Measurements from ENCODE around the gene IDUA. TPM values are rescaled to one million over a fixed set of nuclear protein-coding genes. Genes with fewer than 3 reads are reported as not detected.

Gene IDUA
- total and polyA plus RNA-seq, 7 experiments from 2014 or later: 8.3 to 72.4 (median 62.9) TPM

DNA sequence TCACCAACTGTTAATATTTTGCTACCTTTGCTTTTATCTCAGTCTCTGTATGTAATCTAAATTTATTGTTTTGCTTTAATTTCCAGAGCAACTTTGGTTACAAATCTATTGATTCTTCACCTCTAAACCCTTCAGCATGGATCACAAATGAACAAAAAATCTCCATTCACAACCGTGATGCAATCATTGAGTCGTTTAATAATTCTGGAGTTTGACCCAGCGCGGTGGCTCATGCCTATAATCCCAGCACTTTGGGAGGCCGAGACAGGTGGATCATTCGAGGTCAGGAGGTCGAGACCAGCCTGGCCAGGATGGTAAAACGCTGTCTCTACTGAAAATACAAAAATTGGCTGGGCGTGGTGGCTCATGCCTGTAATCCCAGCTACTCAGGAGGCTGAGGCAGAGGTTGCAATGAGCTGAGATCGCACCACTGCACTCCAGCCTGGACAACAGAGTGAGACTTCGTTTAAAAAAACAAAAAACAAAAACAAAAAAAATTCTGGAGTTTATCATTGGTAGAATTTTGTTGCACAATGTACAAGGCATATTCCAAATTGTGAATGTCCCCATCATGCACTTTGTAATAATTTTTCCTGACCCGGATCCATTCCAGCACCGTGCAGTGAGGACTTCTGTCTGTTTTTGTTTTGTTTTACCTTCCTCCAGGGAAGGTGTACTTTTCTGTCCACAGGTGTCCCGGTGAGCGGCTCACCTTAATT is 2.3 kb upstream of the IDUA start:
- ChIA-PET POLR2A (no interaction called here), CTCF (no interaction called here)
- Mint-ChIP-seq H3K9me3 (no peaks in the 10 kb centered on the region), H3K4me1 (peaks cover 13 to 34% (median 22%) of the 10 kb centered on the region in 7 donors), H3K27me3 (no peaks in the 10 kb centered on the region), H3K27ac (peak overlapping the region in 7 of 9 donors; percentile 53 to 86 (median 70)), H3K4me3 (peak overlapping the region; percentile 49 to 93 (median 80)), H3K36me3 (peaks cover 0 to 3% (median 0%) of the 10 kb centered on the region in 5 donors)
- Histone ChIP-seq H3K36me3 (ENCODE audit: control insufficient read depth in 2 of 3, insufficient read depth in 3 of 3, low read length in 3 of 3) (peaks cover 0 to 8% (median 0%) of the 10 kb centered on the region in 3 experiments), H3K4me1 (ENCODE audit: control insufficient read depth in 2 of 2, insufficient read depth in 2 of 2, low read length in 2 of 2) (peaks cover 19 to 21% of the 10 kb centered on the region in 2 donors), H3K27ac (ENCODE audit: low read depth, low read length) (peak overlapping the region; percentile 53), H3K27me3 (ENCODE audit: control insufficient read depth in 2 of 2, insufficient read depth in 2 of 2, low read length in 2 of 2) (no peaks in the 10 kb centered on the region), H3K9me3 (ENCODE audit: control insufficient read depth in 2 of 3, low read length in 3 of 3) (no peaks in the 10 kb centered on the region), H3K4me3 (ENCODE audit: low read length) (peak overlapping the region; percentile 63)
- no peak for ATAC-seq
- intact Hi-C loops (cut with micrococcal nuclease): loop anchor here in 1 of 2 donors (5.0 to 10.0 kb wide), 2 partner anchors 263 to 740 kb away; partner anchors contain the start of gene CTBP1
- no peak for DNase-seq

DNA sequence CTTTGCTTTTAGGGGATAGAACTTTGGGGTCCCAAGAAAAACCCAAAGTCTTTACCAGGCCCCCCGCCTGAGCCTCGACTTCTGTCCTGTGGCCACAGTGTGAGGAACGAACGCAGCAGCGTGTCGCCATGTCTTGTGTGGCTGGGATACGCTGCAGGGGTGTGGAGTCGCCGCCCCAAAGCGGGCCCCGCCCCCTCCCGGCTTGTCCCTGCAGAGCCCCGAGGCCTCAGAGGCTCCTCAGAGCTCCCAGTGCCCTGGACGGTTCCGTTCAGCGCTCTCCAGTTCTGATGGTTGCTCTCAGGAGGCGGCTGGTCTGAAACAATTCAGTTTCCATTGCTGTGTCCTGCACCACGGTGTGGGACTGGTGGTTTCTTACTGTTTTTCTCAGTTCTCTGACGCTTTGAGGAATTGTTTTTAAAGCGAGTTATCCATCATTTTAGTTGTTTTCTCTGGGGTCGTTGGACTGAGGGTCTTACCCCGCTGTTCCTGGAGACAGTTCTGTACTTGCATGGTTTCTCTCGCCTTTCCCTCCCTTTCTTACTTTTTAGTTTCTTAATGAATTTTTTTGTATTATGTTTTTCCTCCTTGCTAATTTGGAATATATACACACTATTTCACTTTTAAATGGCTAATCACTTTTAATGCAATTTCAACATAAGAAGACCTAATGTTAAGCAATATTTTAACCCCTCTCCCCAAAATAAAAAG is 1.6 kb upstream of the IDUA start:
- Mint-ChIP-seq H3K9me3 (no peaks in the 10 kb centered on the region), H3K27me3 (no peaks in the 10 kb centered on the region), H3K27ac (peak overlapping the region in 7 of 9 donors; percentile 65 to 90 (median 75)), H3K4me1 (peaks cover 11 to 34% (median 22%) of the 10 kb centered on the region in 7 donors), H3K4me3 (peak overlapping the region; percentile 49 to 93 (median 84)), H3K36me3 (peaks cover 0 to 3% (median 0%) of the 10 kb centered on the region in 5 donors)
- peaks cover 0 to 16% (median 0%) of the 10 kb centered on the region in 3 experiments for H3K36me3 ChIP-seq (ENCODE audit: control insufficient read depth in 2 of 3, insufficient read depth in 3 of 3, low read length in 3 of 3)
- DNase-seq (peak in 8 of 9 donors; percentile 50 to 75 (median 65)), ATAC-seq (peak; percentile 57)
- peak overlapping the region; percentile 82 for H3K4me3 ChIP-seq (ENCODE audit: low read length)
- H3K27me3 ChIP-seq (ENCODE audit: control insufficient read depth in 2 of 2, insufficient read depth in 2 of 2, low read length in 2 of 2): no peaks in the 10 kb centered on the region
- ChIA-PET CTCF (interaction anchor here (0.6 kb wide), 1 partner anchor 77 kb away, joined by 3 read pairs; no protein-coding TSS in a partner anchor), POLR2A (interaction anchor here (0.7 kb wide), 1 partner anchor 1964 kb away, joined by 4 read pairs; no protein-coding TSS in a partner anchor)
- peak overlapping the region; percentile 53 for H3K27ac ChIP-seq (ENCODE audit: low read depth, low read length)
- intact Hi-C loops (cut with micrococcal nuclease): loop anchor here in 1 of 2 donors (5.0 to 10.0 kb wide), 2 partner anchors 262 to 740 kb away; partner anchors contain the start of gene CTBP1
- no peaks in the 10 kb centered on the region for H3K9me3 ChIP-seq (ENCODE audit: control insufficient read depth in 2 of 3, low read length in 3 of 3)
- H3K4me1 ChIP-seq (ENCODE audit: control insufficient read depth in 2 of 2, insufficient read depth in 2 of 2, low read length in 2 of 2): peaks cover 19 to 21% of the 10 kb centered on the region in 2 donors

DNA sequence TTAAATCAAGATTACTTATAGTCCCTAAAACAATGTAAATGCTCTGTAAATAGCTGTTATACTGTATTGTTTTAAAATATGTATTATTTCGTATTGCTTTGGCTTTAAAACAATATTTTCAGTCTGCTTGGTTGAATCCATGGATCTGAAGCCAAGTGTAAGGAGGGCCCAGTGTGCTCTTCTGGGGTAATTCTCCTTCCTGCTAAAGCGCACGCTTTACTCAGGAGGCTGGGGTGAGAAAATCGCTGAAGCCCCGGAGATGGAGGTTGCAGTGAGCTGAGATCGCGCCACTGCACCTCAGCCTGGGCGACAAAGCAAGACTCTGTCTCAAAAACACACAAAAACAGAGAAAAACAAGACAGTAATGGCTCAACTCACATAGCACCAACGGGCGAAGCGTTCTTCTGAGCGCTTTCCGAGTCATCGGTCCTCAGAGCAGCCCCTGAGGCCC is 391 bp upstream of the IDUA start:
- peak overlapping the region; percentile 87 to 95 (median 92) for H3K4me3 Mint-ChIP-seq
- H3K9me3 Mint-ChIP-seq: no peaks in the 10 kb centered on the region
- H3K4me1 ChIP-seq (ENCODE audit: control insufficient read depth in 2 of 2, insufficient read depth in 2 of 2, low read length in 2 of 2): peaks cover 19 to 21% of the 10 kb centered on the region in 2 donors
- H3K27ac Mint-ChIP-seq: peak overlapping the region; percentile 76 to 90 (median 81)
- no peaks in the 10 kb centered on the region for H3K9me3 ChIP-seq (ENCODE audit: control insufficient read depth in 2 of 3, low read length in 3 of 3)
- H3K4me1 Mint-ChIP-seq: peaks cover 11 to 34% (median 22%) of the 10 kb centered on the region in 7 donors
- peak overlapping the region; percentile 78 for H3K27ac ChIP-seq (ENCODE audit: low read depth, low read length)
- ATAC-seq (peak; percentile 18), DNase-seq (no peak)
- H3K27me3 ChIP-seq (ENCODE audit: control insufficient read depth in 2 of 2, insufficient read depth in 2 of 2, low read length in 2 of 2): no peaks in the 10 kb centered on the region
- peaks cover 0 to 27% (median 0%) of the 10 kb centered on the region in 3 experiments for H3K36me3 ChIP-seq (ENCODE audit: control insufficient read depth in 2 of 3, insufficient read depth in 3 of 3, low read length in 3 of 3)
- ChIA-PET CTCF (interaction anchor here (0.6 to 3.0 kb wide), 2 partner anchors 245 to 1798 kb away, joined by 3 to 19 read pairs; no protein-coding TSS in a partner anchor), POLR2A (interaction anchor here (1.3 to 2.1 kb wide), 2 partner anchors 55 to 205 kb away, joined by 3 to 14 read pairs; partner anchors contain the start of genes GAK and TMEM175)
- H3K4me3 ChIP-seq (ENCODE audit: low read length): peak overlapping the region; percentile 82
- peaks cover 0 to 3% (median 0%) of the 10 kb centered on the region in 5 donors for H3K36me3 Mint-ChIP-seq
- no peaks in the 10 kb centered on the region for H3K27me3 Mint-ChIP-seq
- intact Hi-C loops (cut with micrococcal nuclease): loop anchor here (1.0 to 10.0 kb wide), 10 partner anchors 13 to 742 kb away; partner anchors contain the start of genes CTBP1 (in 1 of the 2), DGKQ (in 1 of the 2), FGFRL1 (in 1 of the 2) and GAK (in 1 of the 2)

DNA sequence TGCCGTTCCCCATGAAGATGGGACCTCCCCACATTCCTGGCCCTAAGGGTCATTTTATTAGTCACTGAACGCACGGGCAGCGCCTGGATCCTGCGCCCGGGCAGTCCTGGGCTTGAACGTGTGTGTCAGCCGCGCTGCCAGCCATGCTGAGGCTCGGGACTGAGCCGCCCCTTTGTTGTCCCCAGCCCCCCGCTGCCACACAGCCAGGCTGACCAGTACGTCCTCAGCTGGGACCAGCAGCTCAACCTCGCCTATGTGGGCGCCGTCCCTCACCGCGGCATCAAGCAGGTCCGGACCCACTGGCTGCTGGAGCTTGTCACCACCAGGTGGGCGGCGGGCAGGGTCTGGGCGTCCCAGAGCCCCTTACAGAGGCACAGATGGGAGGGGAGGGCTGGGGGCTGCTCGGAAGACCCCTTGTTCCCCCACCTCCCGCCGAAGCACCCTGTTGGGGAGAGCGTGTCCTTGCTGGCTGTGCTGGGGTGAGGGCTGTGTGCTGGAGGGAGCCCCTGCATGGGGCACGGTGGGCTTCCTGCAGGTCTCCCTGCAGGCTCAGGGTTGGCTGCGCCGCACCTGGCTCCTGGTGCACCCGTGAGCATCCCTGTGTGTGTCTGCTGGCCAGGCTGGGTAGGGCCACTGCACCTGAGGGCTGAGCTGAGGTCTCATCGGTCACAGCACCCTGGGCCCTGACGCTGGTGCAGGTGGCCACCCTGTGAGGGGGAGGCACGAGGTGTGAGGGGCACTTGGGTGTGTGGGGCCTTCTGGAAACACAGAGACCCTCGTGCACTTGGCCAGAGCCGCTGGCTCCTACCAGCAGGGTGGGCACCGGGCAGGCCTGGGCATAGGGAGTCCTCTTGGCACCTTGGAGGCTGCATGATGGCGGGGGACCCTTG is 1.0 kb downstream of the IDUA start:
- Mint-ChIP-seq H3K36me3 (peaks cover 0 to 3% (median 0%) of the 10 kb centered on the region in 5 donors), H3K9me3 (no peaks in the 10 kb centered on the region), H3K27ac (peak overlapping the region in 4 of 9 donors; percentile 19 to 70 (median 44)), H3K27me3 (no peaks in the 10 kb centered on the region), H3K4me1 (peaks cover 11 to 32% (median 22%) of the 10 kb centered on the region in 7 donors), H3K4me3 (peak overlapping the region; percentile 54 to 90 (median 82))
- peak overlapping the region; percentile 78 for H3K27ac ChIP-seq (ENCODE audit: low read depth, low read length)
- no peaks in the 10 kb centered on the region for H3K27me3 ChIP-seq (ENCODE audit: control insufficient read depth in 2 of 2, insufficient read depth in 2 of 2, low read length in 2 of 2)
- no peak for DNase-seq
- no peaks in the 10 kb centered on the region for H3K9me3 ChIP-seq (ENCODE audit: control insufficient read depth in 2 of 3, low read length in 3 of 3)
- ATAC-seq: no peak
- H3K36me3 ChIP-seq (ENCODE audit: control insufficient read depth in 2 of 3, insufficient read depth in 3 of 3, low read length in 3 of 3): peaks cover 0 to 34% (median 0%) of the 10 kb centered on the region in 3 experiments
- H3K4me3 ChIP-seq (ENCODE audit: low read length): peak overlapping the region; percentile 82
- intact Hi-C loops (cut with micrococcal nuclease): loop anchor here (1.0 to 10.0 kb wide), 10 partner anchors 15 to 743 kb away; partner anchors contain the start of genes CTBP1 (in 1 of the 2), DGKQ (in 1 of the 2), FGFRL1 (in 1 of the 2) and GAK (in 1 of the 2)
- peaks cover 19 to 21% of the 10 kb centered on the region in 2 donors for H3K4me1 ChIP-seq (ENCODE audit: control insufficient read depth in 2 of 2, insufficient read depth in 2 of 2, low read length in 2 of 2)
- ChIA-PET POLR2A (interaction anchor here (0.6 to 2.1 kb wide), 5 partner anchors 56 to 245 kb away, joined by 3 to 14 read pairs (median 4); partner anchors contain the start of genes GAK and TMEM175), CTCF (interaction anchor here (1.1 to 3.0 kb wide), 3 partner anchors 56 to 246 kb away, joined by 4 to 19 read pairs (median 4); partner anchors contain the start of genes GAK and TMEM175)

DNA sequence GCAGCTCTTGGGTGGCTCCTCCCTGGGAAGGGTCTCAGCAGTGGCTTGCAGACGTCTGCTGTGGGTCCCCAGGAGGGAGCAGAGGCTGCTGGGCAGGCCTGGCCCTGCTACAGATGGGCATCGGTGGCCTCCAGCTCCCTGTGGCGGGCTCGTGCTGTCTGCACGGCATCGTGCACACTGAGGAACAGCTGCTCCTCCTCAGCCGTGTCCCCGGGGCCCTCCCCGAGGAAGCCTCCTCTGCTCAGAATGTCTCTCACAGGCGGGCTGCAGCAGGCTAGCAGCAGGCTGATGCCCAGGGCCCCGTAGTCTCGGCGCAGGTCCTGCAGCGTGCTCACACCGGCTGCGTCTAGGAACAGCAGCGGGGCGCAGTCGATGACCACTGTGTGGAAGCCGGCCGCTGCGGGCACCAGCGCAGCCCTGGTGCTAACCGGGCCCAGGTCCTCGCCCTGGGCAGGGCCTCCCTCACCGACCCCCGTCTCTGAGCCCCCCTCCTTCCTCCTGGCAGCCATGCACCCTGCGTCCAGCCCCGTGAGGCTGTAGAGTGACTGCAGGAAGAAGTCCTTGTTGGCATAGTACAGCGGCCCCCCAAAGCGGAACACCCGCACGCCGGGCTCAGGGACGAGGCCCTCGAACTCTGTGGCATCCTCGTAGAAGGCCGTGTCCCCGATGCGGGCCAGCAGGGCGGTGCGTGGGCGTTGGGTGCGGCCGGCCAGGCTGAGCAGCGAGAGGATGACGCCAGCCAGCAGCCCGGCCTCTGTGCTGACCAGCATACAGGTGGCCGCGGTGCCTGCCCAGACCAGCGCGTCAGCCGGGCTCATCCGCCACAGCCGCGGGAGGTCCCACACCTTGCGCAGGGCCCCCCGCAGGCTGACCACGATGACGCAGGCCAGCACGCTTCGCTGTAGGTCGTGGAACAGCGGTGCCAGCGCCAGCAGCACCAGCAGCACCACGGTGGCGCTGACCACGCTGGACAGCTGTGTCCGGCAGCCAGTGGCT is 2.2 kb downstream of the IDUA start:
- H3K4me1 Mint-ChIP-seq: peaks cover 6 to 29% (median 22%) of the 10 kb centered on the region in 7 donors
- no peaks in the 10 kb centered on the region for H3K36me3 Mint-ChIP-seq
- H3K27me3 ChIP-seq (ENCODE audit: control insufficient read depth in 2 of 2, insufficient read depth in 2 of 2, low read length in 2 of 2): no peaks in the 10 kb centered on the region
- intact Hi-C loops (cut with micrococcal nuclease): loop anchor here in 1 of 2 donors (5.0 to 10.0 kb wide), 2 partner anchors 258 to 744 kb away; partner anchors contain the start of gene CTBP1
- H3K4me1 ChIP-seq (ENCODE audit: control insufficient read depth in 2 of 2, insufficient read depth in 2 of 2, low read length in 2 of 2): peaks cover 19 to 21% of the 10 kb centered on the region in 2 donors
- DNase-seq (no peak), ATAC-seq (no peak)
- ChIA-PET POLR2A (no interaction called here), CTCF (interaction anchor here (3.0 kb wide), 1 partner anchor 247 kb away, joined by 19 read pairs; no protein-coding TSS in a partner anchor)
- no peak overlapping the region for H3K4me3 ChIP-seq (ENCODE audit: low read length)
- no peak overlapping the region for H3K27ac Mint-ChIP-seq
- no peaks in the 10 kb centered on the region for H3K9me3 Mint-ChIP-seq
- H3K27ac ChIP-seq (ENCODE audit: low read depth, low read length): no peak overlapping the region
- H3K36me3 ChIP-seq (ENCODE audit: control insufficient read depth in 2 of 3, insufficient read depth in 3 of 3, low read length in 3 of 3): peaks cover 0 to 34% (median 0%) of the 10 kb centered on the region in 3 experiments
- no peaks in the 10 kb centered on the region for H3K27me3 Mint-ChIP-seq
- no peaks in the 10 kb centered on the region for H3K9me3 ChIP-seq (ENCODE audit: control insufficient read depth in 2 of 3, low read length in 3 of 3)
- peak overlapping the region in 2 of 10 donors; percentile 42 to 53 for H3K4me3 Mint-ChIP-seq

All from naive thymus-derived CD4-positive, alpha-beta T cell (primary cell).